ENCODE measurements around the gene ACKR2.

DNA sequence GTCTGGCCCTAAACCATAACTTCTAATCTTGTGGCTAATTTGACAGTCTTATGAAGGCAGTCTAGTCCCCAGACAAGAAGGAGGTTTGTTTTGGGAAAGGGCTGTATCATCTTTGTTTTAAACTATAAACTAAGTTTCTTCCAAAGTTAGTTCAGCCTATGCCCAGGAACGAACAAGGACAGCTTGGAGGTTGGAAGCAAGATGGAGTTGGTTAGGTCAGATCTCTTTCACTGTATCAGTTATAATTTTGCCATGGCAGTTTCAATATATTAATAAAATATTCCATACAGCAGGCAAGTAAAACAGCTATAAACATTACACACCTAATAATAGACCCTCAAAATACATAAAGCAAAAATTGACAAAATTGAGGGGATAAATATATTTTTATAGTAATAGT is 83.6 kb downstream of the ACKR2 start:
- TF ChIP-seq, protein P1, sequence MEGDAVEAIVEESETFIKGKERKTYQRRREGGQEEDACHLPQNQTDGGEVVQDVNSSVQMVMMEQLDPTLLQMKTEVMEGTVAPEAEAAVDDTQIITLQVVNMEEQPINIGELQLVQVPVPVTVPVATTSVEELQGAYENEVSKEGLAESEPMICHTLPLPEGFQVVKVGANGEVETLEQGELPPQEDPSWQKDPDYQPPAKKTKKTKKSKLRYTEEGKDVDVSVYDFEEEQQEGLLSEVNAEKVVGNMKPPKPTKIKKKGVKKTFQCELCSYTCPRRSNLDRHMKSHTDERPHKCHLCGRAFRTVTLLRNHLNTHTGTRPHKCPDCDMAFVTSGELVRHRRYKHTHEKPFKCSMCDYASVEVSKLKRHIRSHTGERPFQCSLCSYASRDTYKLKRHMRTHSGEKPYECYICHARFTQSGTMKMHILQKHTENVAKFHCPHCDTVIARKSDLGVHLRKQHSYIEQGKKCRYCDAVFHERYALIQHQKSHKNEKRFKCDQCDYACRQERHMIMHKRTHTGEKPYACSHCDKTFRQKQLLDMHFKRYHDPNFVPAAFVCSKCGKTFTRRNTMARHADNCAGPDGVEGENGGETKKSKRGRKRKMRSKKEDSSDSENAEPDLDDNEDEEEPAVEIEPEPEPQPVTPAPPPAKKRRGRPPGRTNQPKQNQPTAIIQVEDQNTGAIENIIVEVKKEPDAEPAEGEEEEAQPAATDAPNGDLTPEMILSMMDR (optimal IDR thresholded peaks at IDR 0.05 in 1 of 3, IDR thresholded peaks at IDR 0.05 in 1 of 3, conservative IDR thresholded peaks at IDR 0.05 in 1 of 3; ENCODE audit: extremely low read depth in 1 of 3, insufficient read depth in 2 of 3, low read length in 3 of 3): no peak
- no peak for TF ChIP-seq EZH2 (IDR thresholded peaks at IDR 0.05; ENCODE audit: low read length)

Measured in keratinocyte (primary cell).